ENCODE measurements around the gene EVA1B. TPM values are rescaled to one million over a fixed set of nuclear protein-coding genes. Genes with fewer than 3 reads are reported as not detected.

The EVA1B gene
- total and polyA plus RNA-seq, 2 donors (not counting 1 experiment from before 2014, with no cell fraction given), result 0.67 to 2.9 TPM

DNA sequence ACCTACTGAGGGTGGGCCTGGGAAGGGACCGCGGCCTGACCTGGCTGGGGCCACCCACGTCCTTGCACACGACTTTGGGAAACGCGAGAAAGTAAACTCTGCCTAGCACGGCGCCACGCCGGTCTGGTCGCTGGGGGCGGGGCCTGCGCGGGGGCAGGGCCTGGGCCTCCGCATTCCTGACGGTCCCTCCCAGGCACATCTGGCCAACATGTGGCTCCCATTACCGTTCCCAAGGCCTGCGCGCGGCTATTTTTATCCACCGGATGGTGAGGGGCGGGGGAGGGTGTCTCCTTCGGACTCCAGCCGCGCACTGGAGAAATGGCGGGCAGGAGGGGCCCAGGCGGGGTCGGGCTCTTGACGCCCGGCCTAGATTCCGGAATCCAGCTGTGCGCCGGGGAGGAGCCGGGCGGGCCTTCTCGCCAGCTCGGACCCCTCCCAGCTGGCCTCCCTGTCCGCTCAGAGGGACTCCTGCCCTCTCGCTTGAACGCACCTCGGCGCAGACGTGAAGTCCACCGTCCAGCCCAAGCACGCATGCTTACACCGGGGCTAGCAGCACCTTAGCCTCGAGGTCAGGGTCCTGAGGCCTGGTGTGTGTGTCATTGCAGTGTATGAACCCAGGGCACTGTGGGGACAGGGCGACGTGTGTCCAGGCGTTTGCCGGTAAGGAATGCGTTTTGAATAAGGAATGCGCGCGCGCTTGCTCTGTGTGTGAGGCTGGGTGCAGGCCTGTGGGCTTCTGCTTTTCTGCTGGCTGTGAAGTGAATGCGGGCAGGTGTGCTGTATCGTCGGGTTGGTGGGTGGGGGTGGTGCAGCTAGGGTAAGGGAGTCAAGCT lies 2.1 kb downstream of the EVA1B start:
- Histone ChIP-seq H3K9ac (ENCODE audit: low read length) (peak overlapping the region; percentile 61), H3K4me2 (replicated peaks; ENCODE audit: low read depth, low read length, poor library complexity, severe bottlenecking) (peak overlapping the region; percentile 97), H3K79me2 (ENCODE audit: control insufficient read depth, insufficient read depth, low read length) (no peaks in the 10 kb centered on the region), H3K4me3 (ENCODE audit: control extremely low read depth in 1 of 5, extremely low read depth in 1 of 5, insufficient read depth in 1 of 5, low read depth in 2 of 5, low read length in 4 of 5) (peak overlapping the region in 4 of 5 experiments; percentile 53 to 69 (median 56)), H3K36me3 (replicated peaks in 1 of 2; ENCODE audit: control extremely low read depth in 1 of 2, control insufficient read depth in 1 of 2, extremely low read depth in 1 of 2, insufficient read depth in 2 of 2, low read length in 1 of 2) (no peaks in the 10 kb centered on the region), H3K9me3 (ENCODE audit: control extremely low read depth in 1 of 3, control insufficient read depth in 2 of 3, insufficient read depth in 1 of 3, low read length in 2 of 3) (no peaks in the 10 kb centered on the region), H4K20me1 (ENCODE audit: control insufficient read depth, insufficient read depth, low read length, poor library complexity, severe bottlenecking) (peaks cover 8% of the 10 kb centered on the region), H2AFZ (ENCODE audit: insufficient read depth, low read depth, low read length, poor library complexity, severe bottlenecking) (peak overlapping the region; percentile 75), H3K27ac (ENCODE audit: low read length in 2 of 2) (no peak overlapping the region), H3K27me3 (replicated peaks in 1 of 4; ENCODE audit: control extremely low read depth in 1 of 4, control insufficient read depth in 3 of 4, insufficient read depth in 4 of 4, low read length in 3 of 4) (peaks cover 0 to 29% (median 10%) of the 10 kb centered on the region in 4 experiments), H3K4me1 (ENCODE audit: control insufficient read depth in 2 of 2, insufficient read depth in 2 of 2, low read length in 2 of 2) (peaks cover 33 to 40% of the 10 kb centered on the region in 2 donors)
- H3K27ac Mint-ChIP-seq, result peak overlapping the region; percentile 17
- WGBS (ENCODE audit: insufficient coverage), result 31% methylated on average over 57 of the region's 59 CpGs
- TF ChIP-seq, protein P1, sequence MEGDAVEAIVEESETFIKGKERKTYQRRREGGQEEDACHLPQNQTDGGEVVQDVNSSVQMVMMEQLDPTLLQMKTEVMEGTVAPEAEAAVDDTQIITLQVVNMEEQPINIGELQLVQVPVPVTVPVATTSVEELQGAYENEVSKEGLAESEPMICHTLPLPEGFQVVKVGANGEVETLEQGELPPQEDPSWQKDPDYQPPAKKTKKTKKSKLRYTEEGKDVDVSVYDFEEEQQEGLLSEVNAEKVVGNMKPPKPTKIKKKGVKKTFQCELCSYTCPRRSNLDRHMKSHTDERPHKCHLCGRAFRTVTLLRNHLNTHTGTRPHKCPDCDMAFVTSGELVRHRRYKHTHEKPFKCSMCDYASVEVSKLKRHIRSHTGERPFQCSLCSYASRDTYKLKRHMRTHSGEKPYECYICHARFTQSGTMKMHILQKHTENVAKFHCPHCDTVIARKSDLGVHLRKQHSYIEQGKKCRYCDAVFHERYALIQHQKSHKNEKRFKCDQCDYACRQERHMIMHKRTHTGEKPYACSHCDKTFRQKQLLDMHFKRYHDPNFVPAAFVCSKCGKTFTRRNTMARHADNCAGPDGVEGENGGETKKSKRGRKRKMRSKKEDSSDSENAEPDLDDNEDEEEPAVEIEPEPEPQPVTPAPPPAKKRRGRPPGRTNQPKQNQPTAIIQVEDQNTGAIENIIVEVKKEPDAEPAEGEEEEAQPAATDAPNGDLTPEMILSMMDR (IDR thresholded peaks at IDR 0.05), result no peak
- no peak for TF ChIP-seq EZH2 (IDR thresholded peaks at IDR 0.05; ENCODE audit: borderline replicate concordance, insufficient read depth, low read depth, low read length, poor library complexity, severe bottlenecking)
- H3K4me1 Mint-ChIP-seq, result peaks cover 30% of the 10 kb centered on the region
- no peaks in the 10 kb centered on the region for H3K9me3 Mint-ChIP-seq (ENCODE audit: insufficient read depth)
- intact Hi-C loops (cut with micrococcal nuclease), result loop anchor here (5.0 kb wide), 1 partner anchor 46 kb away; no protein-coding TSS in a partner anchor
- peaks cover 10% of the 10 kb centered on the region for H3K27me3 Mint-ChIP-seq
- ATAC-seq (ENCODE audit: low read depth) (peak; percentile 28), DNase-seq (peak; percentile 56)
- H3K4me3 Mint-ChIP-seq, result peak overlapping the region; percentile 82
- POLR2A ChIA-PET, result interaction anchor here (0.7 kb wide), 1 partner anchor 87 kb away, joined by 3 read pairs; no protein-coding TSS in a partner anchor
- CTCF ChIA-PET, result interaction anchor here (0.7 to 1.6 kb wide), 4 partner anchors 21 to 101 kb away, joined by 3 to 4 read pairs (median 3); no protein-coding TSS in a partner anchor

Measured in B cell (primary cell).